Body of pancreas (tissue), 4 donors: Measurements from ENCODE around the gene TMEM154. TPM values are rescaled to one million over a fixed set of nuclear protein-coding genes. Genes with fewer than 3 reads are reported as not detected.

ENCODE experiments used
- ATAC-seq: fragments of 150-250 bp; one replicate; pipeline ENCODE4 v1.9.1; 2016
- DNase-seq, 4 donors: peaks; one replicate each; pipeline ENCODE4 v3.0.0-alpha.2; 2019
- H3K27ac ChIP-seq, 4 donors: fragments of 200-600 bp; sonication (generic); 1 replicate in 3 of 4; 2 replicates in 1 of 4; pipeline versions ENCODE4 v1.5.1 to v1.6.1; 2016 to 2019; ENCODE audit warnings: mild to moderate bottlenecking in 1 of 4, mixed read lengths in 1 of 4, moderate library complexity in 1 of 4
- H3K27me3 ChIP-seq, 2 donors: fragments of 200-600 bp; sonication (generic); one replicate each; pipeline ENCODE4 v1.6.0; 2016; ENCODE audit warnings: mild to moderate bottlenecking in 1 of 2
- H3K36me3 ChIP-seq, 2 donors: fragments of 200-600 bp; sonication (generic); replicated peaks in 1 of 2; 2 replicates each; pipeline ENCODE4 v1.5.1; 2016; ENCODE audit warnings: low read depth in 2 of 2; ENCODE audit not compliant: insufficient read depth in 1 of 2
- H3K4me1 ChIP-seq: fragments of 200-600 bp; sonication (generic); one replicate; pipeline ENCODE4 v1.6.0; 2016
- H3K4me3 ChIP-seq, 2 donors: fragments of 200-600 bp; sonication (generic); 1 replicate in 1 of 2; 2 replicates in 1 of 2; pipeline ENCODE4 v1.5.1; 2016 to 2019
- H3K9me3 ChIP-seq, 3 donors: fragments of 200-600 bp; sonication (generic); 1 replicate in 2 of 3; 2 replicates in 1 of 3; pipeline ENCODE4 v1.5.1; 2016
- POLR2A ChIP-seq, 3 donors: fragments of 450-650 bp; IDR thresholded peaks; one replicate each; pipeline ENCODE4 v1.6.1; 2016; ENCODE audit warnings: antibody characterized with exemption in 3 of 3, mild to moderate bottlenecking in 2 of 3
- WGBS, 2 donors: methylation state at CpG; one replicate each; pipeline ENCODE4 v1.1.5; 2017; 5-methylcytosine and 5-hydroxymethylcytosine counted together
- intact Hi-C: fragments of 100-400 bp; cut with DNase I; formaldehyde crosslinking; loops from one replicate; pipeline ENCODE4 v1.15.1; 2023
- total RNA-seq, 2 donors: library from RNA; depleted of rRNA; stranded (reverse); fragments of >200 nt; gene quantifications; one replicate each; pipeline ENCODE4 v1.1.0, GENCODE V29; 2016
- TF ChIP-seq, protein P1 (sequence below), 7 experiments: fragments of 450-650 bp in 4 of 7; fragments of 200-600 bp in 3 of 7; sonication (generic) in 3 of 7; IDR thresholded peaks; one replicate each; pipeline ENCODE4 v1.5.1; 2016 to 2019; ENCODE audit warnings: antibody characterized with exemption in 7 of 7

The TMEM154 gene
- total RNA-seq, 2 donors from 2014 or later, result under 0.01 to 0.52 TPM

- ATAC-seq, result no peak
- no peak overlapping the region for H3K27ac ChIP-seq
- no peaks in the 10 kb centered on the region for H3K9me3 ChIP-seq
- no peak for DNase-seq
- H3K36me3 ChIP-seq, result no peaks in the 10 kb centered on the region
- no peak for TF ChIP-seq POLR2A (IDR thresholded peaks at IDR 0.05)
- TF ChIP-seq, protein P1, sequence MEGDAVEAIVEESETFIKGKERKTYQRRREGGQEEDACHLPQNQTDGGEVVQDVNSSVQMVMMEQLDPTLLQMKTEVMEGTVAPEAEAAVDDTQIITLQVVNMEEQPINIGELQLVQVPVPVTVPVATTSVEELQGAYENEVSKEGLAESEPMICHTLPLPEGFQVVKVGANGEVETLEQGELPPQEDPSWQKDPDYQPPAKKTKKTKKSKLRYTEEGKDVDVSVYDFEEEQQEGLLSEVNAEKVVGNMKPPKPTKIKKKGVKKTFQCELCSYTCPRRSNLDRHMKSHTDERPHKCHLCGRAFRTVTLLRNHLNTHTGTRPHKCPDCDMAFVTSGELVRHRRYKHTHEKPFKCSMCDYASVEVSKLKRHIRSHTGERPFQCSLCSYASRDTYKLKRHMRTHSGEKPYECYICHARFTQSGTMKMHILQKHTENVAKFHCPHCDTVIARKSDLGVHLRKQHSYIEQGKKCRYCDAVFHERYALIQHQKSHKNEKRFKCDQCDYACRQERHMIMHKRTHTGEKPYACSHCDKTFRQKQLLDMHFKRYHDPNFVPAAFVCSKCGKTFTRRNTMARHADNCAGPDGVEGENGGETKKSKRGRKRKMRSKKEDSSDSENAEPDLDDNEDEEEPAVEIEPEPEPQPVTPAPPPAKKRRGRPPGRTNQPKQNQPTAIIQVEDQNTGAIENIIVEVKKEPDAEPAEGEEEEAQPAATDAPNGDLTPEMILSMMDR (IDR thresholded peaks at IDR 0.05), result no peak
- H3K27me3 ChIP-seq, result no peaks in the 10 kb centered on the region
- intact Hi-C loops, result no loop called here
- 65 to 66% methylated on average over 4 of the region's 4 CpGs for WGBS, 2 donors
- H3K4me1 ChIP-seq, result no peaks in the 10 kb centered on the region
- no peak overlapping the region for H3K4me3 ChIP-seq
Measured at GRCh38 chr4:152690706-152691651, 11.2 kb upstream of the TMEM154 start.

DNA sequence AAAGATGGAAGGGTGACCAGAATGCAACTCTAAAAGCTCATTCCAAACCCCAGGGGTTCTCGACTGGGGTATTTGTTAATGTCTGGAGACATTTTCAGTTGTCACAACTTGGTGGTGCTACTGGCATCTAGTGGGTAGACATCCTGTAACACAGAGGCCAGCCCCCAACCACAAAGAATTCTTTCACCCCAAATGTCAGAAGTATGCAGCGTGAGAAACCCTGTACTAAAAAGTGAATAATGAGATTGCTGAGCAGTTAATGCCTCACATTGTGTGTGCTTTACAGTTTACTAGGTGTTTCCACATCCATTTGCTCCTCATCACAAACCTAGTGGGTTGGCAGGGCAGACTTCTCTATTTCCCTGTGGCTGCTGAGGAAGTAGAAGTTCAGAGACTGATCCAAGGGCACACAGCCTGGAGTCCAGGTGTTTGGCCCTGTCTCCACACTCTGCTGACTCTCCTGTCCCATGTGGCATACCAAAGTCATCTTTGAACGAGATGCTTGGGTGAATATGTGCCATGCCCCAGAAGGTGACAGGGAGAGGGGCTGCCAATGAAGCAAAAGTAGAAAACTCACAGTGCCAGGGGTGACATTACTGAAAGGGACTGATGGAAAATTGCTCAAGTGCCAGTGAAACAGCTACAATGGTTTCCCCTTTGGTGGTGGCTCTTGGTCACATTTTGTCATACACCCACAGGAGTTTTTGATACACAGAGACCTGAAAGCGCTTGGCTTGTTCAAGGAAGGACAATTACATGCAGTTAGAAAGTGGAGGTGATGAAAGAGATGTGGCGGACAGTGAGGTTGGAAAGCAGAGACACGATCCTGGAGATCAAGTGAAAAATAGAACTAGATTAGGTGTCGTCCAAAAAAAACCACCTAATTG is 10.1 kb upstream of the TMEM154 start:
- Histone ChIP-seq H3K27ac (no peak overlapping the region), H3K27me3 (no peaks in the 10 kb centered on the region), H3K4me1 (no peaks in the 10 kb centered on the region), H3K36me3 (no peaks in the 10 kb centered on the region), H3K4me3 (no peak overlapping the region), H3K9me3 (no peaks in the 10 kb centered on the region)
- TF ChIP-seq POLR2A (IDR thresholded peaks at IDR 0.05), result no peak
- TF ChIP-seq, protein P1 (IDR thresholded peaks at IDR 0.05), result no peak
- intact Hi-C loops, result no loop called here
- DNase-seq (no peak), ATAC-seq (no peak)
- 63 to 65% methylated on average over 7 of the region's 7 CpGs for WGBS, 2 donors

- Histone ChIP-seq H3K36me3 (no peaks in the 10 kb centered on the region), H3K4me1 (no peaks in the 10 kb centered on the region), H3K9me3 (no peaks in the 10 kb centered on the region), H3K27me3 (no peaks in the 10 kb centered on the region), H3K27ac (no peak overlapping the region), H3K4me3 (no peak overlapping the region)
- ATAC-seq, result no peak
- intact Hi-C loops, result no loop called here
- no peak for DNase-seq
- 77 to 84% methylated on average over 2 of the region's 2 CpGs for WGBS, 2 donors
- TF ChIP-seq POLR2A (IDR thresholded peaks at IDR 0.05), result no peak
- TF ChIP-seq, protein P1 (IDR thresholded peaks at IDR 0.05), result no peak
Measured at GRCh38 chr4:152687974-152688599, 8.3 kb upstream of the TMEM154 start.

DNA sequence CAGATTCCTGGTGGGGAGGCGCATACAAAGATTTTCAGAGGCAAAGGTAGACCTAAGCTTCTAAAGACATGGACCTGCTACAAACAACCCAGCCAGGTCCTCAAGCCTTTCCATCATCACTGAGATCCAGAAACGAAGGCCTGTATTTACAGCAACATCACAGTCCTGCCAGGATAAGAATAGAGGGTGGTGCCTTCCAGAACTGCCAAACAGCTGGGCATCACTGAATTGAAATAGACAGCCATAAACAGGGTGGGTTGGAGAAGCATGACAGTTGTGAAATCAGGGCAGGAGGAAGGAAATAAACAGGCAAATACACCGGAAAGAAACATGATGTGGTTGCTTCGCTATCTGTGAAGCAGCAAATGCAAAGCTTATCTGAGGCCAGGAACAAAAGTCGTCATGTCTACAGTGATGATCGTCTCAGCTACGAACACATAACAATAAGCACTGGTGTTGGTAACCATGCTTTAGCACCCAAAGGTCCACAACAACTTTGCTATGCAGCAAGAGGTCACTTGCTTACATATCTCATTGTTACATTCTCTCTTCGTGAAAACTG is 6.7 kb upstream of the TMEM154 start:
- intact Hi-C loops, result no loop called here
- WGBS, 2 donors, result 51 to 73% methylated on average over 8 of the region's 8 CpGs
- Histone ChIP-seq H3K27me3 (no peaks in the 10 kb centered on the region), H3K4me1 (no peaks in the 10 kb centered on the region), H3K9me3 (no peaks in the 10 kb centered on the region), H3K27ac (no peak overlapping the region), H3K36me3 (no peaks in the 10 kb centered on the region), H3K4me3 (no peak overlapping the region)
- DNase-seq, result no peak
- ATAC-seq, result no peak
- no peak for TF ChIP-seq POLR2A (IDR thresholded peaks at IDR 0.05)
- TF ChIP-seq, protein P1 (IDR thresholded peaks at IDR 0.05), result no peak
